ENCODE data around the gene LYPD3.

LYPD3 gene

GRCh38 chr19:43462383-43462782 lies 3.0 kb downstream of the LYPD3 start:
- no peak for TF ChIP-seq REST (IDR thresholded peaks at IDR 0.05; ENCODE audit: insufficient read depth in 1 of 2, low read depth in 2 of 2, low read length in 2 of 2)
- TF ChIP-seq FOXP2 (optimal IDR thresholded peaks at IDR 0.05; ENCODE audit: borderline replicate concordance, extremely low read depth, extremely low read length, insufficient read depth): no peak
- TF ChIP-seq SIN3A (IDR thresholded peaks at IDR 0.05; ENCODE audit: borderline replicate concordance, insufficient read depth, low read length): no peak
- TF ChIP-seq TAF1 (IDR thresholded peaks at IDR 0.05; ENCODE audit: borderline replicate concordance, insufficient read depth, low read length): no peak
- no peak for TF ChIP-seq POLR2AphosphoS5 (IDR thresholded peaks at IDR 0.05; ENCODE audit: low read depth, low read length)

- TF ChIP-seq SIN3A (IDR thresholded peaks at IDR 0.05; ENCODE audit: borderline replicate concordance, insufficient read depth, low read length) (no peak), REST (IDR thresholded peaks at IDR 0.05; ENCODE audit: insufficient read depth in 1 of 2, low read depth in 2 of 2, low read length in 2 of 2) (no peak), POLR2AphosphoS5 (IDR thresholded peaks at IDR 0.05; ENCODE audit: low read depth, low read length) (no peak), FOXP2 (optimal IDR thresholded peaks at IDR 0.05; ENCODE audit: borderline replicate concordance, extremely low read depth, extremely low read length, insufficient read depth) (no peak), TAF1 (IDR thresholded peaks at IDR 0.05; ENCODE audit: borderline replicate concordance, insufficient read depth, low read length) (no peak)
Observed at GRCh38 chr19:43461303-43461702, 4.1 kb downstream of the LYPD3 start.

GRCh38 chr19:43460362-43461016 lies 4.9 kb downstream of the LYPD3 start:
- TF ChIP-seq POLR2AphosphoS5 (IDR thresholded peaks at IDR 0.05; ENCODE audit: low read depth, low read length): no peak
- no peak for TF ChIP-seq FOXP2 (optimal IDR thresholded peaks at IDR 0.05; ENCODE audit: borderline replicate concordance, extremely low read depth, extremely low read length, insufficient read depth)
- no peak for TF ChIP-seq TAF1 (IDR thresholded peaks at IDR 0.05; ENCODE audit: borderline replicate concordance, insufficient read depth, low read length)
- no peak for TF ChIP-seq REST (IDR thresholded peaks at IDR 0.05; ENCODE audit: insufficient read depth in 1 of 2, low read depth in 2 of 2, low read length in 2 of 2)
- TF ChIP-seq SIN3A (IDR thresholded peaks at IDR 0.05; ENCODE audit: borderline replicate concordance, insufficient read depth, low read length): no peak

GRCh38 chr19:43457809-43458208 lies 7.6 kb downstream of the LYPD3 start:
- TF ChIP-seq TAF1 (IDR thresholded peaks at IDR 0.05; ENCODE audit: borderline replicate concordance, insufficient read depth, low read length) (no peak), FOXP2 (optimal IDR thresholded peaks at IDR 0.05; ENCODE audit: borderline replicate concordance, extremely low read depth, extremely low read length, insufficient read depth) (no peak), REST (IDR thresholded peaks at IDR 0.05; ENCODE audit: insufficient read depth in 1 of 2, low read depth in 2 of 2, low read length in 2 of 2) (no peak), SIN3A (IDR thresholded peaks at IDR 0.05; ENCODE audit: borderline replicate concordance, insufficient read depth, low read length) (no peak), POLR2AphosphoS5 (IDR thresholded peaks at IDR 0.05; ENCODE audit: low read depth, low read length) (no peak)

Measured in PFSK-1 (cell line).